Neutrophil (primary cell): Measurements from ENCODE around the gene TM9SF1.
A peak's percentile ranks its signal among the peaks of the same experiment; 100 is the strongest.

Source experiments
- H3K27ac ChIP-seq: fragments of 200-600 bp; sonication (generic); 2 replicates; pipeline ENCODE4 v1.5.1; 2016; ENCODE audit warnings: mild to moderate bottlenecking, moderate library complexity
- H3K27me3 ChIP-seq: fragments of 200-600 bp; sonication (generic); 2 replicates; pipeline ENCODE4 v1.6.0; 2016; ENCODE audit warnings: mild to moderate bottlenecking
- H3K36me3 ChIP-seq: fragments of 200-600 bp; sonication (generic); 2 replicates; pipeline ENCODE4 v1.5.1; 2017
- H3K4me1 ChIP-seq, 2 experiments: fragments of 200-600 bp in 1 of 2; sonication (generic) in 1 of 2; 1 replicate in 1 of 2; 2 replicates in 1 of 2; pipeline versions ENCODE4 v1.5.1 to v1.6.1; 2013 to 2016; ENCODE audit warnings: low read depth in 1 of 2, low read length in 1 of 2, mild to moderate bottlenecking in 1 of 2, moderate library complexity in 1 of 2; ENCODE audit not compliant: control insufficient read depth in 1 of 2, insufficient read depth in 1 of 2
- H3K4me3 ChIP-seq, 2 experiments: fragments of 200-600 bp in 1 of 2; sonication (generic) in 1 of 2; 1 replicate in 1 of 2; 2 replicates in 1 of 2; pipeline ENCODE4 v1.5.1; 2013 to 2016; ENCODE audit warnings: low read depth in 1 of 2, low read length in 1 of 2, mild to moderate bottlenecking in 1 of 2, moderate library complexity in 1 of 2
- H3K9me3 ChIP-seq: fragments of 200-600 bp; sonication (generic); 2 replicates; pipeline ENCODE4 v1.5.1; 2016
- TF ChIP-seq, protein P1 (sequence below): fragments of 200-600 bp; sonication (generic); IDR thresholded peaks from 2 replicates; pipeline ENCODE4 v1.5.1; 2016; ENCODE audit warnings: antibody characterized with exemption

The TM9SF1 gene

DNA sequence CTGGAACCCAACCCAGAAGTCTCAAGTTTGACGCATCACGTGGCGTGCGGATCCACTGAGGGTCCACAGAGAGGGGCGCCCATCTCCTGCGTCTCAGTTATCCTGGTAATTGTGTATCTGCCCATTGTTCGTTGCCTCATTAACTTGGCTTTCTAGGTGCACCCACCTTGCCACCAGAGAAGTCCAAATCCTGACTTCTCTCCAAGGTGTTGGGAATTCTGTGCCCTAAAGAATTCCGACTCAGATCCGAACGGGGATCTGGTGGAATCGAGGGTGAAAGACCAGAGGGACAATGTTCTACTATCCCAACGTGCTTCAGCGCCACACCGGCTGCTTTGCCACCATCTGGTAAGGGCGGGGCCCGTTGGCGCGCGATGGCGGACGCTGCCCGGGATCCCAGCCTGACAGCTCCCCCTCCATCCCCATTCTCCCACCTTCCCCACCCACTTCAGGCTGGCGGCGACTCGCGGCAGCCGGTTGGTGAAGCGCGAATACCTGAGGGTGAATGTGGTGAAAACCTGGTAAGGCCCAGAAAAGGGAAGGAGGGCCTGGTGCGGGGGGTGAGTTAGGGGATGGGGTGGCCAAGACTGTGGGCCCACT, 22.9 kb downstream of the TM9SF1 start:
- Histone ChIP-seq H3K36me3 (peaks cover 85% of the 10 kb centered on the region), H3K27ac (peak overlapping the region; percentile 36), H3K27me3 (peaks cover 17% of the 10 kb centered on the region), H3K4me3 (peak overlapping the region in 1 of 2 experiments; percentile 43), H3K9me3 (no peaks in the 10 kb centered on the region), H3K4me1 (peaks cover 44 to 54% of the 10 kb centered on the region in 2 experiments)
- TF ChIP-seq, protein P1, sequence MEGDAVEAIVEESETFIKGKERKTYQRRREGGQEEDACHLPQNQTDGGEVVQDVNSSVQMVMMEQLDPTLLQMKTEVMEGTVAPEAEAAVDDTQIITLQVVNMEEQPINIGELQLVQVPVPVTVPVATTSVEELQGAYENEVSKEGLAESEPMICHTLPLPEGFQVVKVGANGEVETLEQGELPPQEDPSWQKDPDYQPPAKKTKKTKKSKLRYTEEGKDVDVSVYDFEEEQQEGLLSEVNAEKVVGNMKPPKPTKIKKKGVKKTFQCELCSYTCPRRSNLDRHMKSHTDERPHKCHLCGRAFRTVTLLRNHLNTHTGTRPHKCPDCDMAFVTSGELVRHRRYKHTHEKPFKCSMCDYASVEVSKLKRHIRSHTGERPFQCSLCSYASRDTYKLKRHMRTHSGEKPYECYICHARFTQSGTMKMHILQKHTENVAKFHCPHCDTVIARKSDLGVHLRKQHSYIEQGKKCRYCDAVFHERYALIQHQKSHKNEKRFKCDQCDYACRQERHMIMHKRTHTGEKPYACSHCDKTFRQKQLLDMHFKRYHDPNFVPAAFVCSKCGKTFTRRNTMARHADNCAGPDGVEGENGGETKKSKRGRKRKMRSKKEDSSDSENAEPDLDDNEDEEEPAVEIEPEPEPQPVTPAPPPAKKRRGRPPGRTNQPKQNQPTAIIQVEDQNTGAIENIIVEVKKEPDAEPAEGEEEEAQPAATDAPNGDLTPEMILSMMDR = no peak

- H3K4me3 ChIP-seq = peak within 1 kb of the TSS; percentile 43 to 47
- no peaks in the 10 kb centered on the region for H3K9me3 ChIP-seq
- H3K27ac ChIP-seq = peak within 1 kb of the TSS; percentile 36
- H3K27me3 ChIP-seq = peaks cover 17% of the 10 kb centered on the region
- peaks cover 51 to 61% of the 10 kb centered on the region in 2 experiments for H3K4me1 ChIP-seq
- TF ChIP-seq, protein P1 = no peak
- peaks cover 83% of the 10 kb centered on the region for H3K36me3 ChIP-seq
These were observed 23.6 kb downstream of the TM9SF1 start, which contains the start of gene REC8 for GRCh38 chr14:24171422-24172260. TSS of gene REC8 (plus strand) at chr14:24172080. CDS start at chr14:24172553, 473 bp downstream.

GRCh38 chr14:24167469-24168114, 27.6 kb downstream of the TM9SF1 start:
- Histone ChIP-seq H3K4me3 (peak overlapping the region in 1 of 2 experiments; percentile 24), H3K36me3 (peaks cover 85% of the 10 kb centered on the region), H3K27me3 (peaks cover 14% of the 10 kb centered on the region), H3K4me1 (peaks cover 79 to 90% of the 10 kb centered on the region in 2 experiments), H3K9me3 (no peaks in the 10 kb centered on the region), H3K27ac (peak overlapping the region; percentile 94)
- TF ChIP-seq, protein P1 = no peak

- H3K9me3 ChIP-seq = no peaks in the 10 kb centered on the region
- H3K27ac ChIP-seq = peak overlapping the region; percentile 94
- TF ChIP-seq, protein P1 = no peak
- H3K27me3 ChIP-seq = no peaks in the 10 kb centered on the region
- no peak overlapping the region for H3K4me3 ChIP-seq
- H3K36me3 ChIP-seq = peaks cover 82% of the 10 kb centered on the region
- peaks cover 72 to 84% of the 10 kb centered on the region in 2 experiments for H3K4me1 ChIP-seq
These were observed 29.5 kb downstream of the TM9SF1 start for GRCh38 chr14:24165785-24166184.

DNA sequence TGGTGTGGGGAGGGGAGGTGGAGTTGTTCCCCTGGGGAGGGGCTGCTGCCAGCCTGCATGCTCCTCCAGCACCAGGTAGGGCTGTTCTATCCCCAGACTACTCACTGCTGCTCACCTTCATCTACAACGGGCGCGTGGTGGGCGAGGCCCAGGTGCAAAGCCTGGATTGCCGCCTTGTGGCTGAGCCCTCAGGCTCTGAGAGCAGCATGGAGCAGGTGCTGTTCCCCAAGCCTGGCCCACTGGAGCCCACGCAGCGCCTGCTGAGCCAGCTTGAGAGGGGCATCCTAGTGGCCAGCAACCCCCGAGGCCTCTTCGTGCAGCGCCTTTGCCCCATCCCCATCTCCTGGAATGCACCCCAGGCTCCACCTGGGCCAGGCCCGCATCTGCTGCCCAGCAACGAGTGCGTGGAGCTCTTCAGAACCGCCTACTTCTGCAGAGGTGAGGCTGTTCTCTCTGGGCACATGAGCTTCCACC, 30.7 kb downstream of the TM9SF1 start:
- Histone ChIP-seq H3K36me3 (peaks cover 83% of the 10 kb centered on the region), H3K4me1 (peaks cover 73 to 85% of the 10 kb centered on the region in 2 experiments), H3K9me3 (no peaks in the 10 kb centered on the region), H3K27ac (peak overlapping the region; percentile 94), H3K27me3 (no peaks in the 10 kb centered on the region), H3K4me3 (no peak overlapping the region)
- TF ChIP-seq, protein P1 = no peak
